ENCODE measurements around the gene PTN.

PTN gene

DNA sequence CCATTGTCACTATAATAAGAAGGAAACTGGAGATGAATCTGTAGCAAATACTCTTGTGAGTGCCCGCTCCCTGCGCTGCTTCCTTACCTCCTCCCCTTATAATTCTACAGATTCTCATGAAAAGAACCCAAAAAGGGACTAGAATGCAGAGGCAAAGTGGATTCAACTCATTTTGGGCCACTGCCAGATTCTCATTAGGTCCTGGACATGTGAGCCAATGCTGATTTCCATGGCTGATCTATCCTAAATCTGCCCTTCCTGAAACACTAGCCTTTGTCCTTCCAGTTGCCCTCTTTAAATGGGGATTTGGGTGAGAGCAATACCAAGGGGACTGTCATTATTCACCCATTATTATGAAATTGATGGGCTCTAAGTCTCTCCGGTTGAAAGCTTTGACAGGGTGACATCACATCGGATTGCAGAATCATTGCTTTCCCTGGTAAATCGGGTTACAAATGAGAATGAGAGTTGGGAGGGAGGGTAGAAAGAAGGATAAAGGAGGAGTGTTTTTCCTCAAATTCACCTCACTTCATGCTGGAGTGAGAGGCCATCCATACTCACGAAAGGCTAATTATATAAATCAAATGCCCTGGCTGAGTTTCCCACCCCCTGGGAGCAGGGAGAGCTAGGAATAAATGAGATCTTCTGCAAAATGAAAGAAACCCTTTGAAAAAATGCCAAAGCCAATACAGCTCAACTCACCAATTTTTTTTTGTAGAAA, 37.5 kb downstream of the PTN start:
- TF ChIP-seq, protein P1, sequence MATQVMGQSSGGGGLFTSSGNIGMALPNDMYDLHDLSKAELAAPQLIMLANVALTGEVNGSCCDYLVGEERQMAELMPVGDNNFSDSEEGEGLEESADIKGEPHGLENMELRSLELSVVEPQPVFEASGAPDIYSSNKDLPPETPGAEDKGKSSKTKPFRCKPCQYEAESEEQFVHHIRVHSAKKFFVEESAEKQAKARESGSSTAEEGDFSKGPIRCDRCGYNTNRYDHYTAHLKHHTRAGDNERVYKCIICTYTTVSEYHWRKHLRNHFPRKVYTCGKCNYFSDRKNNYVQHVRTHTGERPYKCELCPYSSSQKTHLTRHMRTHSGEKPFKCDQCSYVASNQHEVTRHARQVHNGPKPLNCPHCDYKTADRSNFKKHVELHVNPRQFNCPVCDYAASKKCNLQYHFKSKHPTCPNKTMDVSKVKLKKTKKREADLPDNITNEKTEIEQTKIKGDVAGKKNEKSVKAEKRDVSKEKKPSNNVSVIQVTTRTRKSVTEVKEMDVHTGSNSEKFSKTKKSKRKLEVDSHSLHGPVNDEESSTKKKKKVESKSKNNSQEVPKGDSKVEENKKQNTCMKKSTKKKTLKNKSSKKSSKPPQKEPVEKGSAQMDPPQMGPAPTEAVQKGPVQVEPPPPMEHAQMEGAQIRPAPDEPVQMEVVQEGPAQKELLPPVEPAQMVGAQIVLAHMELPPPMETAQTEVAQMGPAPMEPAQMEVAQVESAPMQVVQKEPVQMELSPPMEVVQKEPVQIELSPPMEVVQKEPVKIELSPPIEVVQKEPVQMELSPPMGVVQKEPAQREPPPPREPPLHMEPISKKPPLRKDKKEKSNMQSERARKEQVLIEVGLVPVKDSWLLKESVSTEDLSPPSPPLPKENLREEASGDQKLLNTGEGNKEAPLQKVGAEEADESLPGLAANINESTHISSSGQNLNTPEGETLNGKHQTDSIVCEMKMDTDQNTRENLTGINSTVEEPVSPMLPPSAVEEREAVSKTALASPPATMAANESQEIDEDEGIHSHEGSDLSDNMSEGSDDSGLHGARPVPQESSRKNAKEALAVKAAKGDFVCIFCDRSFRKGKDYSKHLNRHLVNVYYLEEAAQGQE (IDR thresholded peaks at IDR 0.05; ENCODE audit: insufficient replicate concordance, low read depth), result no peak
- no peak for TF ChIP-seq POLR2AphosphoS5 (IDR thresholded peaks at IDR 0.05; ENCODE audit: low read depth)
- no peak for TF ChIP-seq SPI1 (IDR thresholded peaks at IDR 0.05; ENCODE audit: borderline replicate concordance, low read depth)
- TF ChIP-seq, protein P2, sequence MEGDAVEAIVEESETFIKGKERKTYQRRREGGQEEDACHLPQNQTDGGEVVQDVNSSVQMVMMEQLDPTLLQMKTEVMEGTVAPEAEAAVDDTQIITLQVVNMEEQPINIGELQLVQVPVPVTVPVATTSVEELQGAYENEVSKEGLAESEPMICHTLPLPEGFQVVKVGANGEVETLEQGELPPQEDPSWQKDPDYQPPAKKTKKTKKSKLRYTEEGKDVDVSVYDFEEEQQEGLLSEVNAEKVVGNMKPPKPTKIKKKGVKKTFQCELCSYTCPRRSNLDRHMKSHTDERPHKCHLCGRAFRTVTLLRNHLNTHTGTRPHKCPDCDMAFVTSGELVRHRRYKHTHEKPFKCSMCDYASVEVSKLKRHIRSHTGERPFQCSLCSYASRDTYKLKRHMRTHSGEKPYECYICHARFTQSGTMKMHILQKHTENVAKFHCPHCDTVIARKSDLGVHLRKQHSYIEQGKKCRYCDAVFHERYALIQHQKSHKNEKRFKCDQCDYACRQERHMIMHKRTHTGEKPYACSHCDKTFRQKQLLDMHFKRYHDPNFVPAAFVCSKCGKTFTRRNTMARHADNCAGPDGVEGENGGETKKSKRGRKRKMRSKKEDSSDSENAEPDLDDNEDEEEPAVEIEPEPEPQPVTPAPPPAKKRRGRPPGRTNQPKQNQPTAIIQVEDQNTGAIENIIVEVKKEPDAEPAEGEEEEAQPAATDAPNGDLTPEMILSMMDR (IDR thresholded peaks at IDR 0.05; ENCODE audit: insufficient read depth, low read length), result no peak
- no peak for TF ChIP-seq GABPA (IDR thresholded peaks at IDR 0.05; ENCODE audit: low read depth)
- DNase-seq (ENCODE audit: low read depth in 1 of 2, low spot score in 1 of 2), result no peak
- Histone ChIP-seq H3K27me3 (ENCODE audit: insufficient read depth, poor library complexity, severe bottlenecking) (no peaks in the 10 kb centered on the region), H3K27ac (replicated peaks) (no peak overlapping the region), H3K4me3 (replicated peaks; ENCODE audit: insufficient read depth, low read length) (no peak overlapping the region)

DNA sequence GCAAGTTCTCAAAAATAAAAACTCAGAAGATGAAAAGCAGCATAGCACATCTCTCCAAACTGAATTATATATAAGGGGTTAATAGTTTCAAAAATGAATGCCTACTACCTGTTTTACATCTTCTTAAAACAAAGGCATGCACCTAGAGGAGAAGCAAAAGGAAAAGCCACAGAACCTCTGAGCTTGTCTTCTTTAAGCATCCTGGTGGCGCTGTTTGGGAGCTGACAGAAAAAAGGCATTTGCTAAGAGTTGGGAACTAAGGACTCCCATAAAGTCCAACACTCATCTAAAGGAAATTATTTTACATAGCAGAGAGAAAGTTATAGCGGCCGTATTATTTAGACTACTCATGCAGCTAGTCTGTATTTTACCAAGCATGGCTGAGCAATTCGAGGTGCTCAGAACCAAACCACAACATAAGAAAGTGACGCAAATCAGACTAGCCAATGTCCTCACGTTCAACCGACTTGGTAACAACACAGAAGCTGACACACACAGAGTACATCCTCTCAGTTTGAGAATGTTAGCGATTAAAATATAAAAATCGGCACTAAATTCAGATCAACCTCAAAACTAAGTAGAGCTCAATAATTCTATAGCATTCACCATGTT, 38.8 kb downstream of the PTN start:
- no peak for DNase-seq (ENCODE audit: low read depth in 1 of 2, low spot score in 1 of 2)
- TF ChIP-seq, protein P2 (IDR thresholded peaks at IDR 0.05; ENCODE audit: insufficient read depth, low read length), result no peak
- TF ChIP-seq, protein P1 (IDR thresholded peaks at IDR 0.05; ENCODE audit: insufficient replicate concordance, low read depth), result no peak
- TF ChIP-seq GABPA (IDR thresholded peaks at IDR 0.05; ENCODE audit: low read depth) (no peak), POLR2AphosphoS5 (IDR thresholded peaks at IDR 0.05; ENCODE audit: low read depth) (no peak), SPI1 (IDR thresholded peaks at IDR 0.05; ENCODE audit: borderline replicate concordance, low read depth) (no peak)
- H3K27me3 ChIP-seq (ENCODE audit: insufficient read depth, poor library complexity, severe bottlenecking), result no peaks in the 10 kb centered on the region
- H3K27ac ChIP-seq (replicated peaks), result no peak overlapping the region
- H3K4me3 ChIP-seq (replicated peaks; ENCODE audit: insufficient read depth, low read length), result no peak overlapping the region

DNA sequence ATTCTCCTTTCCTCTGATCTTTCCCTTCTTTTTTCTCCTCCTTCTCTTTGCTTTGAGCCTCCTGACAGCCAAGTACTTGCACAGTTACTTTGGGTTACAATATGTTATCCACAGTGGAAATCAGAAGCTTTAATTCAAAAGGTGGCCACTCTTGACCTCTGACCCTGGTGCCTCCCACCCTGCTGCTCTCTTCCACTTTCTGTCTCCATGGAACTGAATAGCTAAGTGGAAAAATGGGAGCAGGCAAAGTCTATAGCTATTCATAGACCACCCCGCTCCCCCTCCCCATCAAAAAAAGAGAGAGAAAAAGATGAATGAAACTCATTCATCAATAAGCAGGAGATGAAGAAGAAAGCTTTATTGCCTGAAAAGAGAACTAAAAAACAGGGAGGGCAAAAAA, 39.4 kb downstream of the PTN start:
- no peak overlapping the region for H3K27ac ChIP-seq (replicated peaks)
- TF ChIP-seq POLR2AphosphoS5 (IDR thresholded peaks at IDR 0.05; ENCODE audit: low read depth) (no peak), GABPA (IDR thresholded peaks at IDR 0.05; ENCODE audit: low read depth) (no peak), SPI1 (IDR thresholded peaks at IDR 0.05; ENCODE audit: borderline replicate concordance, low read depth) (no peak)
- TF ChIP-seq, protein P2 (IDR thresholded peaks at IDR 0.05; ENCODE audit: insufficient read depth, low read length), result no peak
- TF ChIP-seq, protein P1 (IDR thresholded peaks at IDR 0.05; ENCODE audit: insufficient replicate concordance, low read depth), result no peak
- H3K27me3 ChIP-seq (ENCODE audit: insufficient read depth, poor library complexity, severe bottlenecking), result no peaks in the 10 kb centered on the region
- no peak for DNase-seq (ENCODE audit: low read depth in 1 of 2, low spot score in 1 of 2)
- no peak overlapping the region for H3K4me3 ChIP-seq (replicated peaks; ENCODE audit: insufficient read depth, low read length)

All from HL-60 (cell line).